K562 (cell line): Measurements from ENCODE around the gene MPZL3. TPM values are rescaled to one million over a fixed set of nuclear protein-coding genes. Genes with fewer than 3 reads are reported as not detected.

ENCODE experiments used
- ATF4 ChIP-seq: fragments of 450-650 bp; formaldehyde crosslinking; IDR thresholded peaks from 2 replicates; pipeline ENCODE4 v1.4.0; 2022; ENCODE audit warnings: mild to moderate bottlenecking, moderate library complexity
- BRF2 ChIP-seq: IDR thresholded peaks from 3 replicates; pipeline ENCODE4 v1.6.1; 2011; ENCODE audit warnings: borderline replicate concordance, mild to moderate bottlenecking; ENCODE audit not compliant: insufficient read length, insufficient read depth
- KLF13 ChIP-seq: fragments of 450-650 bp; IDR thresholded peaks from 2 replicates; pipeline ENCODE4 v1.6.1; 2016; ENCODE audit warnings: missing genetic modification characterization, low read depth, mild to moderate bottlenecking, missing compliant biosample characterization, moderate library complexity, borderline replicate concordance
- NKRF ChIP-seq: fragments of 450-650 bp; IDR thresholded peaks from 2 replicates; pipeline ENCODE4 v1.6.1; 2016; ENCODE audit warnings: borderline replicate concordance
- SFPQ ChIP-seq: fragments of 200-400 bp; formaldehyde crosslinking; IDR thresholded peaks from 2 replicates; pipeline ENCODE4 v1.6.1; 2017; ENCODE audit warnings: mild to moderate bottlenecking, low read depth, low read length, moderate library complexity
- ZC3H8 ChIP-seq: fragments of 450-650 bp; IDR thresholded peaks from 2 replicates; pipeline ENCODE4 v1.6.1; 2017
- polyA plus RNA-seq, 8 experiments: library from polyadenylated mRNA; depleted of rRNA in 4 of 8; stranded (reverse) in 5 of 8; unstranded in 3 of 8; fragments of >200 nt; fragmentation: Nextera tagmentation in 2 of 8; fragmentation: Illumina TruSeq in 1 of 8; extraction: Ambion mirVana in 2 of 8; extraction: Trizol in 1 of 8; gene quantifications; 2 replicates each; pipeline versions ENCODE4 v1.2.1 to v1.2.3, GENCODE V29; 2011 to 2014; ENCODE audit warnings: inconsistent platforms in 1 of 8, missing spikeins in 1 of 8
- total RNA-seq, 7 experiments: library from RNA; depleted of rRNA in 6 of 7; stranded (reverse); fragments of >200 nt in 6 of 7; fragmentation: Illumina TruSeq in 2 of 7; extraction: Trizol in 2 of 7; gene quantifications; 2 replicates each; pipeline versions ENCODE4 v1.2.1 to v1.2.3, GENCODE V29; 2011 to 2021; ENCODE audit warnings: low replicate concordance in 1 of 7

MPZL3 gene
- total and polyA plus RNA-seq, 9 of the 15 experiments (the other 6 are each of a cell fraction or from before 2014, with no cell fraction given) = 0.97 to 2.9 (median 1.6) TPM

GRCh38 chr11:118276422-118276821 lies 24.3 kb upstream of the MPZL3 start (continued):
- TF ChIP-seq SFPQ (no peak), KLF13 (tag) (no peak), NKRF (no peak), ZC3H8 (no peak), BRF2 (no peak), ATF4 (CRISPR knock-in tag) (no peak)
